Natural killer cell (primary cell): ENCODE results near the gene OSBPL9. TPM values are rescaled to one million over a fixed set of nuclear protein-coding genes. Genes with fewer than 3 reads are reported as not detected.

Experiments
- ATAC-seq, 3 donors: fragments of 150-1000 bp in 2 of 3; fragments of 200-7000 bp in 1 of 3; cut with Tn5 transposase; 1 replicate in 1 of 3; 2 replicates in 2 of 3; pipeline ENCODE4 v1.10.0; 2021; ENCODE audit warnings: mild to moderate bottlenecking in 2 of 3, moderate library complexity in 2 of 3
- DNase-seq, 2 donors: peaks; one replicate each; pipeline versions ENCODE4 v3.0.0 to v3.0.0-alpha.2; 2013 to 2021; ENCODE audit warnings: mixed read lengths in 1 of 2
- H3K27ac ChIP-seq: one replicate; pipeline ENCODE4 v1.5.1; 2013; ENCODE audit warnings: mild to moderate bottlenecking, low read length
- H3K27me3 ChIP-seq: one replicate; pipeline ENCODE4 v1.6.1; 2013; ENCODE audit warnings: low read length; ENCODE audit not compliant: control insufficient read depth, insufficient read depth
- H3K36me3 ChIP-seq: one replicate; pipeline ENCODE4 v1.6.1; 2013; ENCODE audit warnings: low read length; ENCODE audit not compliant: control insufficient read depth, insufficient read depth
- H3K4me1 ChIP-seq: one replicate; pipeline ENCODE4 v1.6.1; 2013; ENCODE audit warnings: low read length; ENCODE audit not compliant: control insufficient read depth, insufficient read depth
- H3K4me3 ChIP-seq: one replicate; pipeline ENCODE4 v1.5.1; 2013; ENCODE audit warnings: low read length
- H3K9me3 ChIP-seq: one replicate; pipeline ENCODE4 v1.6.1; 2013; ENCODE audit warnings: low read length; ENCODE audit not compliant: control insufficient read depth, insufficient read depth
- H3K27ac Mint-ChIP-seq, 2 donors: one replicate each; pipeline ENCODE4 v1.8.0; 2022; ENCODE audit warnings: mild to moderate bottlenecking in 2 of 2, mixed read lengths in 2 of 2, moderate library complexity in 1 of 2
- H3K27me3 Mint-ChIP-seq, 2 donors: one replicate each; pipeline ENCODE4 v1.8.0; 2022; ENCODE audit warnings: low read depth in 2 of 2, mixed read lengths in 2 of 2
- H3K36me3 Mint-ChIP-seq: one replicate; pipeline ENCODE4 v1.8.0; 2022; ENCODE audit warnings: mixed read lengths
- H3K4me1 Mint-ChIP-seq, 2 donors: one replicate each; pipeline ENCODE4 v1.8.0; 2022; ENCODE audit warnings: mixed read lengths in 2 of 2
- H3K4me3 Mint-ChIP-seq: one replicate; pipeline ENCODE4 v1.8.0; 2022; ENCODE audit warnings: mild to moderate bottlenecking, moderate library complexity, mixed read lengths
- H3K9me3 Mint-ChIP-seq, 2 donors: one replicate each; pipeline ENCODE4 v1.8.0; 2022; ENCODE audit warnings: mixed read lengths in 2 of 2
- CTCF ChIP-seq: fragments of 200-600 bp; IDR thresholded peaks from one replicate; pipeline ENCODE4 v1.8.0; 2022; ENCODE audit warnings: antibody characterized with exemption
- WGBS: methylation state at CpG from one replicate; pipeline ENCODE4 v1.1.7; 2013; ENCODE audit warnings: missing lambda C conversion rate; ENCODE audit not compliant: insufficient coverage; 5-methylcytosine and 5-hydroxymethylcytosine counted together
- intact Hi-C: fragments of 100-400 bp; cut with micrococcal nuclease; formaldehyde crosslinking; loops from one replicate; pipeline ENCODE4 v1.14.2; 2022
- total RNA-seq, 4 donors: library from RNA; stranded (reverse); fragments of 120-200 nt in 1 of 4; gene quantifications; one replicate each; pipeline versions ENCODE4 v1.2.3 to v1.2.4, GENCODE V29; 2013 to 2022

The OSBPL9 gene
- total RNA-seq, 3 donors from 2014 or later (not counting 1 experiment from before 2014, with no cell fraction given), result 53.0 to 72.6 (median 62.0) TPM

GRCh38 chr1:51627672-51628071 is 10.8 kb downstream of the OSBPL9 start:
- Histone ChIP-seq H3K36me3 (no peaks in the 10 kb centered on the region), H3K4me3 (no peak overlapping the region), H3K4me1 (no peaks in the 10 kb centered on the region), H3K27ac (no peak overlapping the region), H3K27me3 (no peaks in the 10 kb centered on the region), H3K9me3 (no peaks in the 10 kb centered on the region)
- Mint-ChIP-seq H3K27me3 (no peaks in the 10 kb centered on the region), H3K4me1 (peaks cover 12 to 19% of the 10 kb centered on the region in 2 donors), H3K9me3 (no peaks in the 10 kb centered on the region), H3K36me3 (no peaks in the 10 kb centered on the region), H3K27ac (no peak overlapping the region), H3K4me3 (no peak overlapping the region)
- no peak for TF ChIP-seq CTCF
- peak in 1 of 3 donors; percentile 26 for ATAC-seq
- intact Hi-C loops, result loop anchor here (5.0 kb wide), 1 partner anchor 375 kb away; no protein-coding TSS in a partner anchor
- DNase-seq, result peak in 1 of 2 donors; percentile 33
- WGBS, result 73% methylated on average over 2 of the region's 2 CpGs

- no peak overlapping the region for H3K27ac ChIP-seq
- H3K4me1 ChIP-seq, result no peaks in the 10 kb centered on the region
- Mint-ChIP-seq H3K4me3 (no peak overlapping the region), H3K27me3 (no peaks in the 10 kb centered on the region), H3K4me1 (peaks cover 13 to 15% of the 10 kb centered on the region in 2 donors), H3K36me3 (no peaks in the 10 kb centered on the region), H3K27ac (no peak overlapping the region), H3K9me3 (no peaks in the 10 kb centered on the region)
- H3K9me3 ChIP-seq, result no peaks in the 10 kb centered on the region
- DNase-seq (no peak), ATAC-seq (peak in 1 of 3 donors; percentile 61)
- WGBS, result 97% methylated on average over 6 of the region's 8 CpGs
- no peaks in the 10 kb centered on the region for H3K27me3 ChIP-seq
- H3K4me3 ChIP-seq, result no peak overlapping the region
- intact Hi-C loops, result loop anchor here (5.0 kb wide), 1 partner anchor 373 kb away; no protein-coding TSS in a partner anchor
- H3K36me3 ChIP-seq, result no peaks in the 10 kb centered on the region
- no peak for TF ChIP-seq CTCF
Observed at GRCh38 chr1:51628715-51629590, 12.1 kb downstream of the OSBPL9 start.

- Histone ChIP-seq H3K4me1 (no peaks in the 10 kb centered on the region), H3K27ac (no peak overlapping the region), H3K9me3 (no peaks in the 10 kb centered on the region), H3K27me3 (no peaks in the 10 kb centered on the region), H3K4me3 (no peak overlapping the region), H3K36me3 (no peaks in the 10 kb centered on the region)
- no peak overlapping the region for H3K4me3 Mint-ChIP-seq
- intact Hi-C loops, result loop anchor here (5.0 kb wide), 1 partner anchor 372 kb away; no protein-coding TSS in a partner anchor
- ATAC-seq (no peak), DNase-seq (no peak)
- H3K27ac Mint-ChIP-seq, result no peak overlapping the region
- peaks cover 23 to 24% of the 10 kb centered on the region in 2 donors for H3K4me1 Mint-ChIP-seq
- TF ChIP-seq CTCF, result no peak
- H3K9me3 Mint-ChIP-seq, result no peaks in the 10 kb centered on the region
- WGBS, result 73% methylated on average over 3 of the region's 4 CpGs
- H3K36me3 Mint-ChIP-seq, result no peaks in the 10 kb centered on the region
- no peaks in the 10 kb centered on the region for H3K27me3 Mint-ChIP-seq
Observed at GRCh38 chr1:51629918-51630317, 13.0 kb downstream of the OSBPL9 start.
